LNCaP clone FGC (cell line): ENCODE measurements around the gene SLC17A9.

Experiments used
- DNase-seq: peaks from one replicate; pipeline ENCODE4 v3.0.0-alpha.2; 2011; ENCODE audit warnings: low read depth
- H3K4me3 ChIP-seq: 2 replicates; pipeline ENCODE4 v1.5.1; 2011; ENCODE audit warnings: mild to moderate bottlenecking, low read depth, low read length, control low read depth
- CTCF ChIP-seq: IDR thresholded peaks from 2 replicates; pipeline ENCODE4 v1.5.1; 2012; ENCODE audit warnings: mild to moderate bottlenecking; ENCODE audit not compliant: control insufficient read depth, insufficient read depth; ENCODE audit errors: extremely low read depth

SLC17A9 gene

GRCh38 chr20:62971211-62971949, 18.9 kb downstream of the SLC17A9 start:
- no peak for DNase-seq
- TF ChIP-seq CTCF, result no peak
- no peak overlapping the region for H3K4me3 ChIP-seq

- TF ChIP-seq CTCF, result peak; percentile 97
- H3K4me3 ChIP-seq, result no peak overlapping the region
- DNase-seq, result peak; percentile 28
Measured at GRCh38 chr20:62971950-62972844, 19.7 kb downstream of the SLC17A9 start.

GRCh38 chr20:62972845-62973745, 20.6 kb downstream of the SLC17A9 start:
- no peak for DNase-seq
- H3K4me3 ChIP-seq, result no peak overlapping the region
- TF ChIP-seq CTCF, result no peak

GRCh38 chr20:62975251-62975760, 22.8 kb downstream of the SLC17A9 start:
- no peak overlapping the region for H3K4me3 ChIP-seq
- TF ChIP-seq CTCF, result no peak
- DNase-seq, result no peak

- no peak for TF ChIP-seq CTCF
- no peak for DNase-seq
- H3K4me3 ChIP-seq, result no peak overlapping the region
Measured at GRCh38 chr20:62975812-62976508, 23.5 kb downstream of the SLC17A9 start.

- TF ChIP-seq CTCF, result no peak
- H3K4me3 ChIP-seq, result no peak overlapping the region
- no peak for DNase-seq
Measured at GRCh38 chr20:62976886-62977285, 24.4 kb downstream of the SLC17A9 start.
